Endothelial cell of umbilical vein (primary cell): ENCODE measurements around the gene HIP1R. TPM values are rescaled to one million over a fixed set of nuclear protein-coding genes. Genes with fewer than 3 reads are reported as not detected.
A peak's percentile ranks its signal among the peaks of the same experiment; 100 is the strongest.

Experiments
- BruUV-seq: library from RNA; stranded (reverse); fragments of 400-500 nt; replicated peaks from 2 replicates; lab custom pipeline; 2021; lab: Mats Ljungman, UMichigan
- CTCF ChIA-PET: fragments of 300-600, 350-600 bp; sonication (Branson Sonifier 250); formaldehyde crosslinking; loops from one replicate; lab custom pipeline; 2021; ENCODE audit warnings: antibody characterized with exemption, inconsistent platforms; lab: Charles Lee
- POLR2A ChIA-PET: fragments of 300-600, 350-600 bp; sonication (Branson Sonifier 250); formaldehyde crosslinking; loops from one replicate; lab custom pipeline; 2021; ENCODE audit warnings: antibody characterized with exemption, inconsistent platforms; lab: Charles Lee
- DNase-seq: peaks from one replicate; pipeline ENCODE4 v3.0.0-alpha.2; 2011; ENCODE audit warnings: low read depth, low spot score
- FAIRE-seq: peaks from 2 replicates; lab custom pipeline; 2011; peaks lifted over from hg19 to GRCh38; lab: Jason Lieb, UNC
- H2AFZ ChIP-seq: 2 replicates; pipeline ENCODE4 v1.6.0; 2012; ENCODE audit warnings: low read depth, low read length, control low read depth, inconsistent platforms
- H3K27ac ChIP-seq: 2 replicates; pipeline ENCODE4 v1.5.1; 2011; ENCODE audit warnings: low read depth, mild to moderate bottlenecking, control low read depth, low read length, moderate library complexity; ENCODE audit not compliant: insufficient read depth
- H3K27me3 ChIP-seq, 2 experiments: 2 replicates each; pipeline versions ENCODE4 v1.6.0 to v1.6.1; 2011; ENCODE audit warnings: low read length in 2 of 2, mixed read lengths in 1 of 2; ENCODE audit not compliant: control insufficient read depth in 2 of 2, insufficient read depth in 2 of 2
- H3K36me3 ChIP-seq, 2 experiments: 2 replicates in 1 of 2; 3 replicates in 1 of 2; pipeline ENCODE4 v1.5.1; 2011; ENCODE audit warnings: low read length in 2 of 2, mild to moderate bottlenecking in 1 of 2, moderate library complexity in 1 of 2; ENCODE audit not compliant: control insufficient read depth in 2 of 2, insufficient read depth in 2 of 2; ENCODE audit errors: extremely low read depth in 1 of 2
- H3K4me1 ChIP-seq: 3 replicates; pipeline ENCODE4 v1.5.1; 2011; ENCODE audit warnings: mild to moderate bottlenecking, low read length; ENCODE audit not compliant: control insufficient read depth, insufficient read depth; ENCODE audit errors: extremely low read depth
- H3K4me2 ChIP-seq: 2 replicates; pipeline ENCODE4 v1.6.1; 2011; ENCODE audit warnings: low read length, control low read depth, mixed read lengths; ENCODE audit not compliant: insufficient read depth
- H3K4me3 ChIP-seq, 3 experiments: fragments of 200-600 bp in 1 of 3; sonication (generic), shearing (Covaris generic) in 1 of 3; replicated peaks in 1 of 3; 2 replicates each; pipeline ENCODE4 v1.5.1; 2011 to 2016; ENCODE audit warnings: control low read depth in 3 of 3, low read length in 3 of 3, mild to moderate bottlenecking in 2 of 3, inconsistent platforms in 1 of 3, low read depth in 1 of 3, moderate library complexity in 1 of 3; ENCODE audit not compliant: insufficient read depth in 1 of 3
- H3K79me2 ChIP-seq: 2 replicates; pipeline ENCODE4 v1.6.0; 2012; ENCODE audit warnings: low read length, inconsistent platforms; ENCODE audit not compliant: control insufficient read depth, insufficient read depth
- H3K9ac ChIP-seq: replicated peaks from 2 replicates; pipeline ENCODE3; 2011; ENCODE audit warnings: low read length, control low read depth; ENCODE audit not compliant: insufficient read depth; ENCODE audit errors: extremely low read depth
- H3K9me1 ChIP-seq: replicated peaks from 3 replicates; pipeline ENCODE4 v1.6.0; 2011; ENCODE audit warnings: mild to moderate bottlenecking, low read length; ENCODE audit not compliant: control insufficient read depth, insufficient read depth; ENCODE audit errors: extremely low read depth
- H3K9me3 ChIP-seq: replicated peaks from 2 replicates; pipeline ENCODE4 v1.5.1; 2012; ENCODE audit warnings: low read length, inconsistent platforms; ENCODE audit not compliant: control insufficient read depth, insufficient read depth
- H4K20me1 ChIP-seq: replicated peaks from 2 replicates; pipeline ENCODE3; 2011; ENCODE audit warnings: mild to moderate bottlenecking, low read length; ENCODE audit not compliant: control insufficient read depth, insufficient read depth; ENCODE audit errors: extremely low read depth
- EZH2 ChIP-seq: IDR thresholded peaks from 2 replicates; pipeline ENCODE4 v1.6.1; 2012; ENCODE audit warnings: borderline replicate concordance, low read depth, mild to moderate bottlenecking, moderate library complexity, low read length, inconsistent platforms; ENCODE audit not compliant: severe bottlenecking
- FOS ChIP-seq: IDR thresholded peaks from 2 replicates; pipeline ENCODE4 v1.6.1; 2011; ENCODE audit warnings: mild to moderate bottlenecking, low read length, moderate library complexity, borderline replicate concordance; ENCODE audit not compliant: insufficient read depth
- GATA2 ChIP-seq: IDR thresholded peaks from 2 replicates; pipeline ENCODE4 v1.7.0; 2011; ENCODE audit warnings: low read depth, mild to moderate bottlenecking, moderate library complexity, mixed read lengths, low read length; ENCODE audit not compliant: insufficient read length, insufficient read depth
- JUN ChIP-seq: IDR thresholded peaks from 2 replicates; pipeline ENCODE4 v1.6.1; 2011; ENCODE audit warnings: borderline replicate concordance, low read depth; ENCODE audit not compliant: insufficient read length, insufficient read depth
- MAX ChIP-seq: IDR thresholded peaks from 2 replicates; pipeline ENCODE4 v1.6.1; 2011; ENCODE audit not compliant: insufficient read depth, insufficient read length
- MYC ChIP-seq: IDR thresholded peaks from one replicate; pipeline ENCODE4 v1.6.1; 2011; ENCODE audit warnings: mild to moderate bottlenecking, low read depth, low read length
- POLR2A ChIP-seq: IDR thresholded peaks from 2 replicates; pipeline ENCODE4 v1.6.1; 2012; ENCODE audit warnings: low read depth, mild to moderate bottlenecking, control low read depth, low read length
- POLR2AphosphoS5 ChIP-seq: IDR thresholded peaks from 2 replicates; pipeline ENCODE4 v1.6.1; 2012; ENCODE audit warnings: low read depth, mild to moderate bottlenecking, control low read depth, low read length, moderate library complexity; ENCODE audit not compliant: insufficient read depth
- dilution Hi-C: fragments of 300-500 bp; cut with MboI; formaldehyde crosslinking; loops from one replicate; pipeline ENCODE4 v1.15.0; 2019; ENCODE audit warnings: low sequenced_read_pairs; ENCODE audit not compliant: extremely low pct_ligation_motif_present
- intact Hi-C: fragments of 100-400 bp; cut with micrococcal nuclease; formaldehyde crosslinking; loops from one replicate; pipeline ENCODE4 v1.10.0; 2022
- polyA plus RNA-seq, 4 experiments: library from polyadenylated mRNA; depleted of rRNA in 3 of 4; stranded (reverse) in 3 of 4; unstranded in 1 of 4; fragments of >200 nt; gene quantifications; 2 replicates each; pipeline versions ENCODE4 v1.2.1 to v1.2.3, GENCODE V29; 2011 to 2012; ENCODE audit warnings: missing spikeins in 1 of 4
- total RNA-seq: library from RNA; stranded (reverse); gene quantifications from 2 replicates; pipeline ENCODE4 v1.2.3, GENCODE V29; 2021
- TF ChIP-seq, protein P1 (sequence below), 2 donors: IDR thresholded peaks; 1 replicate in 1 of 2; 2 replicates in 1 of 2; pipeline ENCODE4 v1.5.1; 2011; ENCODE audit warnings: low read length in 2 of 2, mild to moderate bottlenecking in 2 of 2, moderate library complexity in 2 of 2, control low read depth in 1 of 2, inconsistent platforms in 1 of 2, low read depth in 1 of 2; ENCODE audit not compliant: insufficient read depth in 1 of 2; ENCODE audit errors: extremely low read depth in 1 of 2

HIP1R gene
- total and polyA plus RNA-seq, 2 donors (not counting 3 experiments of a cell fraction or from before 2014, with no cell fraction given), result 111 to 122 TPM

DNA sequence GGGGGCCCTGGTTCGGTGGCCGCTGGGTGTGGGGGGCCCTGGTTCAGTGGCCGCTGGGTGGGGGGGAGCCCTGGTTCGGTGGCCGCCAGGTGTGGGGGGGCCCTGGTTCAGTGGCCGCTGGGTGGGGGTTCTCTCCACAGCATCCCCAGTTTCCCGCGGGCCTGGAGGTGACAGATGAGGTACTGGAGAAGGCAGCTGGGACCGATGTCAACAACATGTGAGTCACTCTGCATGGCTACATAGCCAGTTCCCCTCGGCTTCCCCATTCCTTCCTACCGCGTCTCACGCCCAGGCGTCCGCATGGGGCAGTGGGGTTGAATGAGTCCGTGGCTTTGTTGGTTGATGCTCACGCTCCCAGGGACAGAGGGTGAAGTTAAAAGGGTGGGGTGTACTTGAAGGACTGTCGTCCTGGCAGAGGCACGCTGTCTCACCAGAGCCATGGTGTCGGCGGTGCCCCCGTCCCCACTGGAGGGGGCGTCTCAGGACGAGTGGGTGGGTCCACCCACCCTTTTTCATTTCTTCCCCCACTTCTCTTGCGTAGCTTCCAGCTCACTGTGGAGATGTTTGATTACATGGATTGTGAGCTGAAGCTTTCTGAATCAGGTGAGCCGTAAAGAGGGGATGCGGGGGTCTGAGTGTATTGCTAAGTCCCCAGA is 15.6 kb downstream of the HIP1R start:
- Histone ChIP-seq H3K4me1 (peaks cover 27% of the 10 kb centered on the region), H3K27me3 (no peaks in the 10 kb centered on the region), H3K36me3 (peaks cover 4 to 44% of the 10 kb centered on the region in 2 experiments), H3K79me2 (peaks cover 15% of the 10 kb centered on the region), H2AFZ (no peak overlapping the region), H4K20me1 (no peaks in the 10 kb centered on the region), H3K9ac (peak overlapping the region; percentile 1), H3K4me3 (no peak overlapping the region), H3K4me2 (no peak overlapping the region), H3K27ac (peak overlapping the region; percentile 82), H3K9me1 (no peaks in the 10 kb centered on the region), H3K9me3 (no peaks in the 10 kb centered on the region)
- FAIRE-seq, result peak; percentile 88
- TF ChIP-seq GATA2 (no peak), JUN (peak; percentile 12)
- BruUV-seq, result no TSS peak
- peak; percentile 46 for DNase-seq
- intact Hi-C loops, result loop anchor here (1.0 to 5.0 kb wide), 2 partner anchors 15 to 59 kb away; no protein-coding TSS in a partner anchor
- CTCF ChIA-PET, result interaction anchor here (1.1 to 1.7 kb wide), 4 partner anchors 10 to 102 kb away, joined by 5 to 11 read pairs (median 7); no protein-coding TSS in a partner anchor
- POLR2A ChIA-PET, result no interaction called here
- dilution Hi-C loops, result no loop called here

GRCh38 chr12:122851820-122852219 is 16.6 kb downstream of the HIP1R start:
- Histone ChIP-seq H3K79me2 (peaks cover 6% of the 10 kb centered on the region), H3K36me3 (peaks cover 4 to 51% of the 10 kb centered on the region in 2 experiments), H3K4me2 (peak overlapping the region; percentile 3), H3K9ac (peak overlapping the region; percentile 44), H3K9me3 (no peaks in the 10 kb centered on the region), H4K20me1 (no peaks in the 10 kb centered on the region), H2AFZ (no peak overlapping the region), H3K4me1 (peaks cover 27% of the 10 kb centered on the region), H3K27ac (peak overlapping the region; percentile 82), H3K4me3 (no peak overlapping the region), H3K9me1 (no peaks in the 10 kb centered on the region), H3K27me3 (no peaks in the 10 kb centered on the region)
- dilution Hi-C loops (no loop called here), intact Hi-C loops (loop anchor here (1.0 to 5.0 kb wide), 3 partner anchors 13 to 60 kb away; no protein-coding TSS in a partner anchor)
- CTCF ChIA-PET, result interaction anchor here (1.0 to 1.5 kb wide), 5 partner anchors 9 to 101 kb away, joined by 4 to 11 read pairs (median 6); partner anchors contain the start of gene HIP1R
- BruUV-seq, result no TSS peak
- FAIRE-seq, result peak; percentile 100
- POLR2A ChIA-PET, result interaction anchor here (1.2 kb wide), 1 partner anchor 17 kb away, joined by 3 read pairs; no protein-coding TSS in a partner anchor
- TF ChIP-seq JUN, result peak; percentile 66
- TF ChIP-seq EZH2, result no peak
- TF ChIP-seq, protein P1, sequence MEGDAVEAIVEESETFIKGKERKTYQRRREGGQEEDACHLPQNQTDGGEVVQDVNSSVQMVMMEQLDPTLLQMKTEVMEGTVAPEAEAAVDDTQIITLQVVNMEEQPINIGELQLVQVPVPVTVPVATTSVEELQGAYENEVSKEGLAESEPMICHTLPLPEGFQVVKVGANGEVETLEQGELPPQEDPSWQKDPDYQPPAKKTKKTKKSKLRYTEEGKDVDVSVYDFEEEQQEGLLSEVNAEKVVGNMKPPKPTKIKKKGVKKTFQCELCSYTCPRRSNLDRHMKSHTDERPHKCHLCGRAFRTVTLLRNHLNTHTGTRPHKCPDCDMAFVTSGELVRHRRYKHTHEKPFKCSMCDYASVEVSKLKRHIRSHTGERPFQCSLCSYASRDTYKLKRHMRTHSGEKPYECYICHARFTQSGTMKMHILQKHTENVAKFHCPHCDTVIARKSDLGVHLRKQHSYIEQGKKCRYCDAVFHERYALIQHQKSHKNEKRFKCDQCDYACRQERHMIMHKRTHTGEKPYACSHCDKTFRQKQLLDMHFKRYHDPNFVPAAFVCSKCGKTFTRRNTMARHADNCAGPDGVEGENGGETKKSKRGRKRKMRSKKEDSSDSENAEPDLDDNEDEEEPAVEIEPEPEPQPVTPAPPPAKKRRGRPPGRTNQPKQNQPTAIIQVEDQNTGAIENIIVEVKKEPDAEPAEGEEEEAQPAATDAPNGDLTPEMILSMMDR (IDR thresholded peaks at IDR 0.05; ENCODE audit: extremely low read depth in 1 of 2, insufficient read depth in 1 of 2, low read depth in 1 of 2, low read length in 2 of 2), result no peak
- TF ChIP-seq POLR2AphosphoS5, result peak; percentile 94
- peak; percentile 44 for TF ChIP-seq POLR2A
- TF ChIP-seq MAX, result no peak
- TF ChIP-seq MYC, result no peak
- peak; percentile 97 for TF ChIP-seq FOS
- TF ChIP-seq GATA2, result peak; percentile 12
- DNase-seq, result peak; percentile 97
